GM19397 (cell line): ENCODE data around the gene NGLY1.
A peak's percentile ranks its signal among the peaks of the same experiment; 100 is the strongest.

ENCODE experiments used
- ATAC-seq: cut with Tn5 transposase; IDR thresholded peaks from one replicate; pipeline ENCODE4 v1.9.1; 2021; ENCODE audit warnings: mild to moderate bottlenecking, moderate library complexity; ENCODE audit not compliant: unreplicated experiment

Gene NGLY1

DNA sequence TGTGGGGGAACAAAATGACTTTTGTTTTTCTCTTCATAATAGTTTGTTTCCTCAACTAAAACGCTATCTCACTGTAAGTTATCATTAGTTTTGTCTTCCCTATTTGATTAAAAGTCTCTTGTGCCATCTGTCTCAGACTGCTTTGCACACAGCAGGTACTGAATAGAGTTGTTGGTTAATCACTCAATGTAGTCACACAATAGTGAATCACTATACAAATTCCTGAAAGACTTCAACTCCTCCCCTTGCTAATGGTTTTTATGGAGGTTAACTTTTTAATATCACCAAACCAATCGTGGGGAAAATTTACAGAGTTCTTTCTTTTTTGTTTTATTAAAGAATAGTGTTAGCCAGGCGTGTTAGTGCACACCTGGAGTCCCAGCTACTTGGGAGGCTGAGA lies 2.6 kb upstream of the NGLY1 start:
- ATAC-seq: no peak

DNA sequence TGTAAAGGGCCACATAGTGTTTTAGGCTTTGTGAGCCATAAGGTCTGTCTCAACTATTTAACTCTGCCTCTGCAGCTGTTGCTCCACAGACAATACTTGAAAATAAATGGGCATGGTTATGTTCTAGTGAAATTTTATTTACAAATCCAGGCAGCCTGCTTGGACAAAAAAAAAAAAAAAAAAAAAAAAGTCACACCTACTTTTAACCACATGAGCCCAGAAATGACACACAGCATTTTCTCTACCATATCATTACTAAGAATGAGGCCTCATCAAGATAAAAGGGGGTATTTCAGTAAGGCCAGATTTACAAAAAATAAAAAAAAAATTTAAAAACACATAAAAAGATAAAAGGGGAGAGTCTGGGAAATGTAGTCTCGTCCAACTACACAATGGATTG lies 1.7 kb upstream of the NGLY1 start:
- no peak for ATAC-seq

DNA sequence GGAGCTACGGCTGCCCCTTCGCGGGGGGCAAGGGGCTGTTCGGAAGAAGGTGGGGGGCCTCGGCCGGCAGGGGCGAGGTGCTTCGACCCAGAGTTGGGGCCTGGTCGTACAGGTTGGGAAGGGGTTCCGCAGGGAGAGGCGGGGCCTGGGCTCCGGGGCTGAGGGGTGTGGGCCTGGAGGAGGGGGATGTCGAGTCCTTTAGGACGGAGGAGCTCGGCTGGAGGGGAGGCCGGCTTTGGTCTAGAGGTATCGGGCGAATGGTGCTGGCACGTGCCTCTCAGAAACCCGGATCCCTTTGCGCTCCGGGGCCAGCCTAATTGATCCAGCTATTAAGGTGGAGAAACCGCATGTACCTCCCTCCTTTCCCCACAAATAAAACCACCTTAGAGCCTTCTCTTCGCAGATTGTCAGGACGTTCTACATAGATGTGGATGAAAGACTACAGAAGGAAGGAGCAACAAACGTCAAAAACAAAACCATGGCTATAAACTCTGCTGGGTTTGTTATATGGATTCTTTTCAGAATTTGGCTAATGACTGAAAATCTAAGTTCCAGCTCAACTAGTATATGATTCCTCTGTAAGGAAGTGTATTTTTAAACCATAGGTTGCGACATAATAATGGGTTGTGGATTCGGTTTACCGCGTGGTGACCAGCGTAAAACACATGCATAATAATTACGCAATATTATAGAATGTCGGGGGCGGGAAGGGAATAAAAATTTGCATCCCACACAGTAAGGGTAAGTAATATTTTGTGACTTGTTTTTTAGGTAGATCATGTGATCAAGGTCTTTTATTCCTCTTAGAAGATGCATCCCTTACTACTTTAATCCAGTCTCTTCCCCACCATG lies 644 bp upstream of the NGLY1 start:
- peak; percentile 28 for ATAC-seq

DNA sequence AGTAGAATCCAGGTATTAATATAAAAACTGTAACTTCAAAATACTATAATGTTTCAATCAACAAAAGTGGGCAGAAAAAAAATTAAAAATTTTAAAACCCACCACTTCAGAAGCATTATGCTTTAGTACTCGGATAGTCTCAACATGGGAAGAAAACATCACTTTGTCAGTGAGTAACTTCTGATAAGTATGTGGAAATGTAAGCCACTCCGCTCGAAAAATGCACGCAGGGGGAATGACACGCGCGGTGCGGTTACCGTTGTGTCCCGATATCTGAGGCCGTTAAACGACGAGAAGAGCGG lies 656 bp downstream of the NGLY1 start:
- no peak for ATAC-seq

DNA sequence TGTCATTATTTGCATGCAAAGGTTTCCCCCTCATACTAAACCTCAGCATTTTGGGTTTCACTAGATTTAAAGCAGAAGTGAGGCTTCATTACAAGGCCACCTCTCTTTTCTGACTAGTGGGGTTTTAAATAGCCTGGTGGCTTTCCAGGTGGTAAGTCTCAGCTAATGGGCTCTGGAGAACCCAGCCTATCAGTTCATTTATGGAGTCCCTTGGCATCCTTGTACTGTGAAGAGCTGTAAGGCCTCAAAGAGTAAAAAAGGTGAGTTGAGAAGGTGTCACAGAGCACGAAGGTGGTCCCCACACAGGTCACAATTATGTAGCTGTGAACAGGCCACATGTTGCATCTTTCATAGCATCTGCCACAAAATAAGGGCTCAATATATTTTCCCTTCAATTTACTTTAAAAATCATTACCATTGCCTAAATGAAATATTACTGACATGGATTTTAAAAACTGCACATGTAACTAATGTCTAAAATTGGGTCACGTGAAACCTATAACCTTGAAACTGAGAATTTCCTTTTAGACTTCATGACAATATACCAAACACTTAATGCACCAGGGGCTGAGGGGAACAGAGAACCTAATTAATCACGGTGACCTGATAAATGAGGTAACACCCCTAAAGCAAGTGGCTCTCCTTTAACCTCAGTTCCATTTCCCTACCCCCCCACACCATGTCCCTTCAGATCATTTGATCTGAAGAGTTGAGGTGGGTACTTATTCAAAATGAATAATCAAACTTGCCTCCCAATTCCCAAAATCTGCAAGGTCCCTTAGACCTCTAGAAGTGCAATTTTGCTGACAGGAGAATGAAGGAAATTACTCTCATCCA lies 1.3 kb downstream of the NGLY1 start:
- ATAC-seq: peak; percentile 42

DNA sequence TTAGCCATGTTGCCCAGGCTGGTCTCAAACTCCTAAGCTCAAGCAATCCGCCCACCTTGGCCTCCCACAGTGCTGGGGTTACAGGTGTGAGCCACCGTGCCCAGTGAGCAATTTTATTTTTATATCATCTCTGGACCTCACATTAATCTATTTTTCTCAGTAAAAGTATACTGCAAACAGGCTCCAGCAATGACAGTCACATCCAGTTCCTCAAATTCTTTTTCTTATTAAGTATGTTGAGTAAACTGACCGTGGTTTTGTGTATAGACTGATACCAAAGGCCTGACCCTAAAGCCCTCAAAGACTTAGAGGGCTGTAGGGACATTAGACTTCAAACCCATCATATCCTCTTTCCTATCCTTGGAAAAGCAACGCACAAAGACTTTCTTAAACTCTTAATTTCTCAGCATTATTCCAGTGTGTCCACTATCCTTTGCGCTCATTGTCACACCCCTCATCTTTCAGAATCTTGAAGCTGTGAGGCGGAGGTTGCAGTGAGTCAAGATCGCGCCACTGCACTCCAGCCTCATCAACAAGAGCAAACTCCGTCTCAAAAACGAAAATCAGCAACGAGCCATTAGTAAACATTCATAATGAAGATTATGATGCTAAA lies 2.0 kb downstream of the NGLY1 start:
- ATAC-seq: no peak

DNA sequence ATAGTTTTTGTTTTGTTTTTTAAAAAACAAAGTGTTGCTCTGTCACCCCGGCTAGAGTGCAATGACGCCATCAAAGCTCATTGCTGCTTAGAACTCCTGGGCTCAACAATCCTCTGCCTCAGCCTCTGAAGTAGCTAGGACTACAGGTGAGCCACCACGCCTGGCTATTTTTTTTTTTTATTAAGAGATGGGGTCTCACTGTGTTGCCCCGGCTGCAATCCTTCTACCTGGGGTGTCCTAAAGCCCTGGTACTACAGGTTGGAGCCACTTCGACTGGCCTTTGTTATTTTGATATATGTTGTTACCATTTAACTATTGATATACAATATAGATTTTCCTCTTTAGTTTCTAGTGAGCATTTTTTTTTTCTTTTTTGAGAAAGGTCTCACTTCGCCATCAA lies 2.6 kb downstream of the NGLY1 start:
- no peak for ATAC-seq

DNA sequence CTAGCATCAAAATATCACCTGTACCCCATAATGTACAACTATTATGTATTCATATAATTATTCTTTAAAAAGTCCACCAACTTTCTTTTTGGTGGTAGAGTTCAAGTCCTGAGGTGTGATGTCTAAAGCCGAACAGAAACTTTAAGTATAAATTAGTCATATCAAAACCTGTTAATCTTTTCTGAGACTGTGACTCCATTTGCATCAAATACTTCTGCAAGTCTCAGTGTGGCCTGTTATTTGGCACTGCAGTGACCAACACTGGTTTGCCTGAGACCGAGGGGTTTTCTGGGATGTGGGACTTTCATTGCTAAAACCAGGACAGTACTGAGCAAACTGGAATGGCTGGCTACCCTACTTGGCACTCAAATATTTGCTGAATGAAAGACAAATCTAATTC lies 7.3 kb downstream of the NGLY1 start:
- no peak for ATAC-seq

DNA sequence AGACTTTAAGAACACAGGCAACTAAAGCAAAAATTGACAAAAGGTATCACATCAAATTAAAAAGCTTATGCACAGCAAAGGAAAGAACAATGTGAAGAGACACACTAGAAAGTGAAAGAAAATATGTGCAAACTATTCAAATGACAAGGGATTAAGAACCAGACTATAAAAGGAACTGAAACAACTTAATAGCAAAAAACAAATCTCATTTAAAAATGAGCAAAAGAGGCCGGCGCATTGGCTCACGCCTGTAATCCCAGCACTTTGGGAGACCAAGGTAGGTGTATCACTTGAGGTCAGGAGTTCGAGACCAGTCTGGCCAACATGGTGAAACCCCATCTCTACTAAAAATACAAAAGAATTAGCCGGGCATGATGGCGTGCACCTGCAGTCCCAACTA lies 14.4 kb downstream of the NGLY1 start:
- ATAC-seq: peak; percentile 82

DNA sequence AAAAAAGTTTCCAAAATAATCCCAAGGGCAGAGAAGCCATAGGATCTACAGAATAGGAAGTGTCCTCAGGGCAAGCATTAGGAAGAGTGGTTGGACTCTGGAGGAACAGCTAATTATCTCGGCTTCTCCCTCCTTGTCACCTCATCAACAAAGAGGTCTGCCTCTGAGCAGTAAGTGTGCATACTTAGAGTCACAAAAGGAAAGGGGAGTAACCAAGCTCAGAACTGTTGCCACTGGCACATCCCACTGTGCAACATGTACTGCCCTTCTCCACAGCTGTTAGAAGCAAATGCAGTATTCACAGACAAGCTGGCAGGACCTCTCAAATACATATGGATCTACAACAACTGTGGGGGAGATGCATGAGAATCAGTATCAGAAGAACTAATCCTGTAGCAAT lies 31.5 kb downstream of the NGLY1 start:
- no peak for ATAC-seq

DNA sequence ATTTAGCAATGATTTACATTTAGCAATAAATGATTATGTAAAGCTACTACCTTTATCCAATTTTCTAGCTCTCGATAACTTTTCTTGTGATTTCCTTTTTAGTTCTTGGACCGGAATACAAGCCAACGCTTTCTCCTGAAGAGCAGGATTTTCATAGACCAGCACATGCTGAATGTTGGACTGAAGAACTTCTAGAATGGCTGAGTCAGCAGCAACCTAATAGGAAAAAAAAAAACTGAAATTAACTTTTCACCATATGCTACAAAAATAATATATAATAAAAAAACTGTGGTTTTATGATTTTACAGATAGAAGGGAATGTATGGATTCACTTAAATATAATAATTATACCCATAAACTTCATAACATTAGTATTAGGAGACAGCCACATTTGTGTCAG lies 32.2 kb downstream of the NGLY1 start:
- no peak for ATAC-seq

DNA sequence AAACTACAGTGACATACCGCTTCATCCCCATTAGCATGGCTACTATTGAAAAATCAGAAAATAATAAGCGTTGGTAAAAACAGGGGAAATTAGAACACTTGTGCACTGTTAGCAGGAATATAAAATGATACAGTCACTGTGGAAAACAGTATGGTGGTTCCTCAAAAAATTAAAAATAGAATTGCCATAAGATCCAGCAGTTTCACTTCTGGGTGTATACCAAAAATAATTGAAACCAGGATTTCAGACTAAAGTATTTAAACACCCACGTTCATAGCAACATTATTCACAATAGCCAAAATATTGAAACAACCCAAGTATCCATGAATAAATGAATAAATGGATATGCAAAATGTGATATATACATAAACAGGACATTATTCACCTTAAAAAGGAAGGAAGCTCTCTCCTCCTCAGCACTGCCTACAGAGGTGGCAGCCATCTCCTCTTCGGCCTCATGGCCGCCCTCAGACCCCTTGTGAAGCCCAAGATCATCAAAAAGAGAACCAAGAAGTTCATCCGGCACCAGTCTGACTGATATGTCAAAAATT lies 34.1 kb downstream of the NGLY1 start:
- ATAC-seq: no peak

DNA sequence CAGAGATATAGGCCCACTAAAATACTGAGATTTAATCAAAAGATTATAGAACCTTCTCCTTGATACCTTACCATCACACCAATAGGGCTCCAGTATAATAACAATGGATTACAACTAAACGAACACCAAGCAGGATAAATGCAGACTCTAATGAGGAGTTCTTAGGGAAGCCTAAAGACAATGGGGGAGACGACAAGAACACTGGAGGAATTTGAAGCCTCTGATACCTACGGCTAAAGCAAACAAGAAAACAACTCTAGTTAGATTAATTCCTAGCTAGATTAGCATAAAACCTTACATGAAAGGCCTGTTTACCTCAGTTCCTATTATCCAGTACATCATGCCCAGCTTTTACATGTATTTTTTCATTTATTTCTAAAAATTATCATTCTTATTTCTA lies 35.1 kb downstream of the NGLY1 start:
- no peak for ATAC-seq

DNA sequence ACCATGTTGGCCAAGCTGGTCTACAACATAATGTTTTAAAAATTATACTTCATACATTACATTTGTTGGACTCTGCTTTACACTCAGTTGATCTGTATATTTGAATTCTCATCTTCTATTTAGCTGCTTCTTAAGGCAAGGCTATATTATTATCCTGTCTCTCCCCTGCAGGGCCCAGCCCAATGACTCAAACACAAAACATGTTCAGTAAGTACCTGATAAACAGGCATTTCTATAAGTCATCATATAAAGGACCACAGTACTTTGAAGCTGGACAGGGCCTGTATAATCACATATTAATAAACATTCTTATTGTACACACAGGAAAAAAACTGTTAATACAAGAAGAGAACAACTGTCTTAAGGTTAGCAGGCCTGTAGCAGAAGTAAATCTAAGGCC lies 36.2 kb downstream of the NGLY1 start:
- no peak for ATAC-seq

DNA sequence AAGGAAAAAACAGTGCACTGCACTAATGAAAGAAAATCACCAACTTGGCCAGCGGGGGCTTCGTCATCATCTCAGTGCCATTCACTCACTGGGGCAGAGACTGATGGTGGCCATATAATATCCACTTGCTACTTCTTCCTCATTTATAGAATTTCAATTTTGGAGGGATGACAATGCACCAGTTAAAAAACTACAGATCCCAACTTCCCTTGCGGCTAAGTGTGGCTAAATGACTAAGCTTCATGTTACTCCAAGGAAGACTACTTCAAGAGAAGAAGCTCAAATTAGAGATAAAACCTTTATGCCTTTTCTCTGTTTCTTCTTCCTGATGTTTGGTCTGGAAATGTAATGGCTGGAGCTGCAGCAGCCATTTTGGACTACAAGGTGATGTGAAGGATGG lies 38.8 kb downstream of the NGLY1 start:
- no peak for ATAC-seq

DNA sequence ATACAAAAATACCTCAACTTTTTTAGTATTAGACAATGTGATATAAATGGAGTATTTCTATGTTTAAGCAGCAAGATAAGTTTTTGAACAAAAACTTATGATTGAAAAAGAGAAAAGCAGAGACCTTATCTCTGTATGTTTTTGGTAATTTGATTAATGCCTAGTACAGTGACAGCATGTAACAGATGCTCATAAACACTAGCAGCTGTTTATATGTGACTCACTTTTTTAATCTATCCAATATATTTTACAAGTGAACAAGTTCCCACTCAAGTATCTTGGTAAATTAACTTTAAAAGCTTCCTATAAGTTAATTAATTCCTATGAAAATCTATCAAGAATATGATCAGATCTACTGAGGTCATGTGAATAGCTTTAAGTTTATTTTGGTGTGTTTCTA lies 55.1 kb downstream of the NGLY1 start:
- ATAC-seq: no peak

DNA sequence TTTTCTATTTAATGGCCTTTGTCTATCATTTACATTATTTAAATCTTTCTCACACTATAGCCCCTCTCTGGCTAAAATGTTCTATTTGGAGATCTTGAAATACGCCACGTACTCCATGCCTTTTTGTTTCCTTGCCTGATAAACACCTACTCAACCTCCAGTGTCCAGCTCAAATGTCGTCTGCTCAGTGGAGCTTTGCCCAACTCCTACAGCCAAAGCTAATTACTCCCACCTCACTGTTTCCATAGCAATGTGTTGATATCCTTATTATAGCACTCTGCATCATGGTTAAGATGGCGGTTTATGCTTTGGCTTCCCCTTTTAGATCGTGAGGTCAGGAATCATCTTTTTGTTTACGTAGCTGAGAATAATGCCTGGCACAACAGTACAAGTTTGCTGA lies 55.9 kb downstream of the NGLY1 start:
- no peak for ATAC-seq

DNA sequence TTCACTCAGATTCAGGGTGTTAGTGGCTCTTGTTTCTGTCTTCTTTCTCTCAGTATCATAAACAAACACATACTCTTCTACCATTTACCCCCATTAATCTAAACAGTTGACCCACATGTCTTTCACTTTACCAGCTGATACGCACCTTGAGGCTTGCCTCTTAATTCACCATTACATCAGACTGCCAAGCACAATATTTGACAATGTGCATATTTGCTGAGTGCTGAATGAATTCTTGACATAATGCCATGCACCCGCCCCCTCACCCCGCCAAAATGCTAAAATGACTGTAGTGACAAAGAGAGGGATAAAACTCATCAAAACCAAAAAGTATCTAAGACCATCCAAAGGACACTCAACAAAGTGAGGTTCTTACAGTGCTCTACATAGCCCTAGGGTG lies 57.4 kb downstream of the NGLY1 start:
- no peak for ATAC-seq

DNA sequence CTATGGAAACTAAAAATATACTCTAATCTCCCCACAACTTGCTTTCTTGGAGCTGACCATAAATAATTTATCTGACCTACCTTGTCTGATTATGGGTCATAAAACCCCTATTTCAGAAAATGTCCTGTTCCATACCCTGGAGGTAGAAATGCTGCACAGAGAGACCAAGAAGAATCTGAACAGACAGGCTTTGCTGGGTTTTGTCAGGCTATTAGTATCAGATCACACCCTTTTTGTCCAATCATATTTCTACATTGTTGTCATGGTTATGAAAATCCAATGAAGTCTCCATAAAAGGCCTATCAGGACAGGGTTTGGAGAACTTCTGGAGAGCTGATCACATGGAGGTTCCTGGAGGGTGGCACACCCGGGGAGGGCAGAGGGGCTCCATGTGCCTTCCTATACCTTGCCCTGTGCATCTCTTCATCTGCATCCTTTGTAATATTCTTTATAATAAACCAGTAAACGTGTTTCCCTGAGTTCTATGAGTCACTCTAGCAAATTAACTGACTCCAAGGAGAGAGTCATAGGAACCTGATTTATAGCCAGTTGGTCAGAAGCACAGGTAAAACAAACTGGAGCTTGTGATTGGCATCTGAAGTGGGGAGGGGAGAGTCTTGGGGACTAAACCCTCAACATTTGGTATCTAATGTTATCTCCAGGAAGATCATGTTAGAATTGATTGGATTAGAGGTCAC lies 58.1 kb downstream of the NGLY1 start:
- no peak for ATAC-seq

DNA sequence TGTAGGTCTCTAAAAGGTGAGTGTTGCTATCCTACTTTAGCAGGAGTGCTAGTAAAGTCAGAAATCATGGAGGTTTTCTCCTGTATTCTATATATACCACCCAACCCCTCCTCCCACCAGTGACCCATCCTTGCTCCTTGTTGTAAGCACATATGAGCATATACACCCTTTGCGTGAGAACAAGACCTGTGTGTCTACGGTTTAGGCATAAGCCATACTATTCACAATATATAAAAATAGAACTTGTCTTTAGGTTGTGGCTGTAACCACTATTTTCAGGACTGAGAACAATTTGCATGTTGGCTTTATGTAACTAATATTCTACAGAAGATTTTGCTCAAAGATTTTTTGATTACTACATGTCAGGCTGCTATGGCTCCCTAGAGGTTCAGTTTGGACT lies 59.4 kb downstream of the NGLY1 start:
- no peak for ATAC-seq

DNA sequence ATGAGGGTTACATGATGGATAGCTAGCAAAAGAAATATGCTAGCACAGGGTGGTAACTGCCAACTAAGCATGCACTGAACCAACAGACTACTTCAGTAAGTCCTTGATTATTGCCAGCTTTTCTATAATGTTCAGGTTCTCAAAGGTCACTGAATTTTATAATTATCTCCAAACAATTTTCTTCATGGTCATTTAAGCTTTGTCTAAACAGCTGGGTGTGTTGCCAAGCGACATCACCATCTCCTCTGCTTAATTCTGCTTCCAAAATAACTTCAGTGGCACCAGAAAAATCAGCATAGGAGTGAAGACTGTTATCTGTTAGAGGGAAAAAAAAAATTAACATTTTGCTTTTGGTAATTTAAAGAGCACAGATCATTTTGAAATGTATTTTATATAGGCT lies 63.9 kb downstream of the NGLY1 start:
- ATAC-seq: no peak
